Kidney (tissue), 14 donors: Measurements from ENCODE around the gene FAM110C. TPM values are rescaled to one million over a fixed set of nuclear protein-coding genes. Genes with fewer than 3 reads are reported as not detected.
A peak's percentile ranks its signal among the peaks of the same experiment; 100 is the strongest.
"Not testable (repeated sequence)": the region's sequence is repeated elsewhere in the genome, so short reads cannot be mapped to it uniquely, and the experiment has no call there.

ENCODE experiments used
- DNase-seq, 5 donors: peaks; one replicate each; pipeline ENCODE4 v3.0.0-alpha.2; 2013 to 2020
- FAIRE-seq: peaks from 2 replicates; lab custom pipeline; 2012; peaks lifted over from hg19 to GRCh38; lab: Jason Lieb, UNC
- H3K27ac ChIP-seq, 2 donors: one replicate each; pipeline ENCODE4 v1.7.0; 2013; ENCODE audit warnings: low read depth in 2 of 2, low read length in 2 of 2, inconsistent platforms in 1 of 2
- H3K27me3 ChIP-seq: one replicate; pipeline ENCODE4 v1.7.1; 2013; ENCODE audit warnings: low read length, inconsistent platforms; ENCODE audit not compliant: control insufficient read depth, insufficient read depth
- H3K36me3 ChIP-seq, 3 donors: one replicate each; pipeline versions ENCODE4 v1.7.0 to v1.7.1; 2013; ENCODE audit warnings: low read length in 3 of 3, control low read depth in 1 of 3, inconsistent platforms in 1 of 3; ENCODE audit not compliant: insufficient read depth in 3 of 3, control insufficient read depth in 2 of 3
- H3K4me1 ChIP-seq, 3 donors: one replicate each; pipeline versions ENCODE4 v1.7.0 to v1.7.1; 2013; ENCODE audit warnings: low read length in 3 of 3, inconsistent platforms in 1 of 3, low read depth in 1 of 3; ENCODE audit not compliant: control insufficient read depth in 2 of 3, insufficient read depth in 2 of 3
- H3K4me3 ChIP-seq, 3 donors: one replicate each; pipeline versions ENCODE4 v1.7.0 to v1.8.1; 2013; ENCODE audit warnings: low read length in 3 of 3, control low read depth in 1 of 3, inconsistent platforms in 1 of 3
- H3K9ac ChIP-seq, 3 donors: one replicate each; pipeline versions ENCODE4 v1.7.0 to v1.7.1; 2013; ENCODE audit warnings: low read length in 3 of 3, control low read depth in 1 of 3, inconsistent platforms in 1 of 3
- H3K9me3 ChIP-seq, 3 donors: one replicate each; pipeline versions ENCODE4 v1.7.0 to v1.7.1; 2013; ENCODE audit warnings: low read length in 3 of 3, control low read depth in 1 of 3, inconsistent platforms in 1 of 3; ENCODE audit not compliant: control insufficient read depth in 2 of 3, insufficient read depth in 1 of 3
- intact Hi-C: fragments of 100-400 bp; cut with DNase I; formaldehyde crosslinking; loops from one replicate; pipeline ENCODE4 v1.11.1; 2022
- polyA plus RNA-seq: library from polyadenylated mRNA; stranded (reverse); fragments of 350-450 nt; fragmentation: Illumina TruSeq; extraction: RNeasy Lipid Tissue Mini Kit (QIAGEN cat#74804); gene quantifications from one replicate; pipeline ENCODE4 v1.2.3, GENCODE V29; 2014; ENCODE audit warnings: low read depth, low replicate concordance; ENCODE audit not compliant: insufficient read depth
- total RNA-seq: library from RNA; stranded (reverse); fragmentation: NEBNext Ultra II Directional; extraction: Animal tissue kit (Norgen Biotek cat#: 25700); gene quantifications from one replicate; pipeline ENCODE4 v1.2.1, GENCODE V29; 2021
- TF ChIP-seq, protein P1 (sequence below): IDR thresholded peaks from 3 replicates; pipeline ENCODE4 v1.5.1; 2012; ENCODE audit warnings: mild to moderate bottlenecking, moderate library complexity, borderline replicate concordance; ENCODE audit not compliant: insufficient read depth; ENCODE audit errors: extremely low read depth
- donor health status: control.
- donor health status: control.
- donor health status: control.
- donor health status: control.
- donor health status: control.
- donor health status: DM: yes; HTN: yes; CAD: no.
- donor health status: Normal renal cell carcinoma (clear cell type).

The FAM110C gene
- total and polyA plus RNA-seq, 2 donors from 2014 or later: 8.3 to 48.7 TPM

DNA sequence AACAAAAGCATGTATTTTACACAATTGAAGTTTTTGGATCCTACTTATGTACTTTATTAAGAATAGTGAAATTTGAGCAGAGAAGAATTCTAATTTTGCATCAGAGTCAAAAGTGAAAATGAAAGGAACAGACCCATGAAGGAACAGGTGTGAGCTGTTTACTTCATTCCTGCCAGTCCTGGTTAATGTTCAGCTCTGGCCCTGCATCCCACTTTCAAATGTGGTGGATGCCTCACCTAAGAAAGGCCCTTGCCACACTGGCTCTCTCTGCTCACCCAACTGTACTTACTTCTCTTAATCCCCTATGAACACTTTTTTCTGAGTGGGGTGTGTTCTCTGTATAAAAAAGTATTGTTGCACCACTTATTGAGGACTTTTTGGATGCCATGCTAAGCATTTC, 22.2 kb downstream of the FAM110C start:
- Histone ChIP-seq H3K27ac (no peak overlapping the region), H3K9me3 (no peaks in the 10 kb centered on the region), H3K36me3 (no peaks in the 10 kb centered on the region), H3K4me1 (peaks cover 0 to under 1% (median 0%) of the 10 kb centered on the region in 3 donors), H3K9ac (no peak overlapping the region), H3K4me3 (no peak overlapping the region), H3K27me3 (no peaks in the 10 kb centered on the region)
- DNase-seq (peak in 3 of 5 donors; percentile 32 to 68 (median 46)), FAIRE-seq (no peak)
- TF ChIP-seq, protein P1, sequence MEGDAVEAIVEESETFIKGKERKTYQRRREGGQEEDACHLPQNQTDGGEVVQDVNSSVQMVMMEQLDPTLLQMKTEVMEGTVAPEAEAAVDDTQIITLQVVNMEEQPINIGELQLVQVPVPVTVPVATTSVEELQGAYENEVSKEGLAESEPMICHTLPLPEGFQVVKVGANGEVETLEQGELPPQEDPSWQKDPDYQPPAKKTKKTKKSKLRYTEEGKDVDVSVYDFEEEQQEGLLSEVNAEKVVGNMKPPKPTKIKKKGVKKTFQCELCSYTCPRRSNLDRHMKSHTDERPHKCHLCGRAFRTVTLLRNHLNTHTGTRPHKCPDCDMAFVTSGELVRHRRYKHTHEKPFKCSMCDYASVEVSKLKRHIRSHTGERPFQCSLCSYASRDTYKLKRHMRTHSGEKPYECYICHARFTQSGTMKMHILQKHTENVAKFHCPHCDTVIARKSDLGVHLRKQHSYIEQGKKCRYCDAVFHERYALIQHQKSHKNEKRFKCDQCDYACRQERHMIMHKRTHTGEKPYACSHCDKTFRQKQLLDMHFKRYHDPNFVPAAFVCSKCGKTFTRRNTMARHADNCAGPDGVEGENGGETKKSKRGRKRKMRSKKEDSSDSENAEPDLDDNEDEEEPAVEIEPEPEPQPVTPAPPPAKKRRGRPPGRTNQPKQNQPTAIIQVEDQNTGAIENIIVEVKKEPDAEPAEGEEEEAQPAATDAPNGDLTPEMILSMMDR: no peak
- intact Hi-C loops: no loop called here

- Histone ChIP-seq H3K27me3 (no peaks in the 10 kb centered on the region), H3K4me3 (no peak overlapping the region), H3K9ac (no peak overlapping the region), H3K27ac (no peak overlapping the region), H3K9me3 (no peaks in the 10 kb centered on the region), H3K4me1 (no peaks in the 10 kb centered on the region), H3K36me3 (no peaks in the 10 kb centered on the region)
- FAIRE-seq (no peak), DNase-seq (no peak)
- TF ChIP-seq, protein P1: no peak
- intact Hi-C loops: no loop called here
Observed at GRCh38 chr2:23283-23682, 23.0 kb downstream of the FAM110C start.

GRCh38 chr2:22244-22643, 24.1 kb downstream of the FAM110C start:
- H3K4me1 ChIP-seq, H3K27me3 ChIP-seq, H3K9me3 ChIP-seq, intact Hi-C loops, H3K4me3 ChIP-seq, DNase-seq, H3K36me3 ChIP-seq, FAIRE-seq, H3K9ac ChIP-seq, H3K27ac ChIP-seq: not testable (repeated sequence)

- H3K36me3 ChIP-seq, H3K27ac ChIP-seq, DNase-seq, H3K27me3 ChIP-seq, intact Hi-C loops, H3K9me3 ChIP-seq, FAIRE-seq, H3K4me3 ChIP-seq, H3K9ac ChIP-seq, H3K4me1 ChIP-seq: not testable (repeated sequence)
Observed at GRCh38 chr2:20259-20658, 26.0 kb downstream of the FAM110C start.
